CD4-positive, alpha-beta memory T cell (primary cell): ENCODE results near the gene MAST3. TPM values are rescaled to one million over a fixed set of nuclear protein-coding genes. Genes with fewer than 3 reads are reported as not detected.
"Not testable (repeated sequence)": the region's sequence is repeated elsewhere in the genome, so short reads cannot be mapped to it uniquely, and the experiment has no call there.

Source experiments
- CTCF ChIA-PET: fragments of 350-600 bp; sonication (Branson Sonifier 250); formaldehyde crosslinking; loops from one replicate; lab custom pipeline; 2021; ENCODE audit warnings: inconsistent platforms; ENCODE audit not compliant: partially characterized antibody; lab: Charles Lee
- POLR2A ChIA-PET: fragments of 350-600 bp; sonication (Branson Sonifier 250); formaldehyde crosslinking; loops from one replicate; lab custom pipeline; 2021; ENCODE audit not compliant: partially characterized antibody; lab: Charles Lee
- DNase-seq, 5 donors: peaks; one replicate each; pipeline versions ENCODE4 v3.0.0 to v3.0.0-alpha.2; 2020 to 2022; ENCODE audit warnings: mixed read lengths in 1 of 5
- H3K27ac ChIP-seq: one replicate; pipeline ENCODE4 v1.7.0; 2013; ENCODE audit warnings: low read depth, low read length
- H3K27me3 ChIP-seq: 2 replicates; pipeline ENCODE4 v1.7.0; 2013; ENCODE audit warnings: mild to moderate bottlenecking, low read length, moderate library complexity; ENCODE audit not compliant: insufficient read depth
- H3K36me3 ChIP-seq: 2 replicates; pipeline ENCODE4 v1.7.0; 2013; ENCODE audit warnings: mild to moderate bottlenecking, low read length, moderate library complexity; ENCODE audit not compliant: insufficient read depth
- H3K4me1 ChIP-seq: 2 replicates; pipeline ENCODE4 v1.7.0; 2013; ENCODE audit warnings: mild to moderate bottlenecking, low read length, moderate library complexity; ENCODE audit not compliant: insufficient read depth
- H3K4me3 ChIP-seq, 2 donors: one replicate each; pipeline ENCODE4 v1.7.0; 2013; ENCODE audit warnings: low read length in 2 of 2, mild to moderate bottlenecking in 1 of 2
- H3K9me3 ChIP-seq, 2 donors: one replicate each; pipeline ENCODE4 v1.7.0; 2013; ENCODE audit warnings: low read length in 2 of 2, control low read depth in 1 of 2; ENCODE audit not compliant: control insufficient read depth in 1 of 2
- H3K27ac Mint-ChIP-seq, 7 donors: one replicate each; pipeline ENCODE4 v1.8.0; 2020 to 2021; ENCODE audit warnings: mixed read lengths in 7 of 7, mild to moderate bottlenecking in 6 of 7, inconsistent platforms in 3 of 7, moderate library complexity in 3 of 7
- H3K27me3 Mint-ChIP-seq, 2 donors: one replicate each; pipeline ENCODE4 v1.8.0; 2020 to 2021; ENCODE audit warnings: mixed read lengths in 2 of 2
- H3K36me3 Mint-ChIP-seq, 2 donors: one replicate each; pipeline ENCODE4 v1.8.0; 2020 to 2021; ENCODE audit warnings: mixed read lengths in 2 of 2, inconsistent platforms in 1 of 2, mild to moderate bottlenecking in 1 of 2
- H3K4me1 Mint-ChIP-seq, 4 donors: one replicate each; pipeline ENCODE4 v1.8.0; 2020 to 2021; ENCODE audit warnings: mixed read lengths in 4 of 4, mild to moderate bottlenecking in 1 of 4
- H3K4me3 Mint-ChIP-seq, 8 donors: one replicate each; pipeline ENCODE4 v1.8.0; 2020 to 2021; ENCODE audit warnings: mixed read lengths in 8 of 8, mild to moderate bottlenecking in 7 of 8, moderate library complexity in 6 of 8, inconsistent platforms in 3 of 8
- H3K9me3 Mint-ChIP-seq, 8 donors: one replicate each; pipeline ENCODE4 v1.8.0; 2020 to 2021; ENCODE audit warnings: mixed read lengths in 8 of 8, mild to moderate bottlenecking in 5 of 8, inconsistent platforms in 3 of 8, moderate library complexity in 1 of 8
- intact Hi-C: fragments of 100-400 bp; cut with micrococcal nuclease; formaldehyde crosslinking; loops from one replicate; pipeline ENCODE4 v1.15.1; 2023
- polyA plus RNA-seq, 2 donors: library from polyadenylated mRNA; unstranded; fragments of 300-500 nt; fragmentation: Illumina TruSeq; gene quantifications; one replicate each; pipeline ENCODE4 v1.2.3, GENCODE V29; 2021
- total RNA-seq, 2 experiments: library from RNA; stranded (reverse); gene quantifications; one replicate each; pipeline ENCODE4 v1.2.3, GENCODE V29; 2021

The MAST3 gene
- total and polyA plus RNA-seq, 4 experiments from 2014 or later: 4.3 to 53.9 (median 34.2) TPM

DNA sequence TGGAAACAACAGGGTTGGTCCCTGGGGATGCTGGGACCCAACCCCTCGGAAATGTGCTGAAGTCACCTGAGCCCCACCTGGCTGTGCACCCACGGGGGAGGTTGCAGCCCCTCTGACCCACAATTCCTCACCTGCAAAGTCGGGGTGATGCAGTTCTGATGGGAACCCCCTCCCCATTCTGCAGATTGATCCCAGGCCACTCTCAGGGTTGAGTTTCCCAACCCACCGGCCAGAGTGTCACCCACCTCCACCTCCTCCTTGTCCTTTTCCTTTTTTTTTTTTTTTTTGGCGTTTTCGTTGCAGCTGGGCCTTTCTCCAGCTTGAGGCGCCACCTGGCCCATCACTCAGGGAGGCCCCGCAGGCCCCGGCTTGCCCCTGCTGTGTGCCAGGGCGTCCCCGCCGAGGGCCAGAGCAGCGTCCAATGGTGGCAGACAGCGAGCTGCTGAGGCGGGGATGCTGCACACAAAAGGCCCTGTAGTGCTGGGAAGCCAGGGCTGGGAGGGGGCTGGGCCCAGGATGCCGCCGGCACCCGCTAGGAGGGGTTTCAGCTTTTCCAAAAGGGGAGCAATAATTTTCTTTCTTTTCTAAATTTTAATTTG is 60.0 kb downstream of the MAST3 start:
- H3K9me3 ChIP-seq: no peaks in the 10 kb centered on the region
- Mint-ChIP-seq H3K36me3 (peaks cover 0 to 8% of the 10 kb centered on the region in 2 donors), H3K9me3 (peaks cover 0 to 2% (median 0%) of the 10 kb centered on the region in 8 donors), H3K4me3 (peak overlapping the region in 1 of 8 donors; percentile 59), H3K4me1 (peaks cover 9 to 34% (median 18%) of the 10 kb centered on the region in 4 donors), H3K27ac (no peak overlapping the region), H3K27me3 (no peaks in the 10 kb centered on the region)
- H3K27me3 ChIP-seq: no peaks in the 10 kb centered on the region
- CTCF ChIA-PET: interaction anchor here (0.6 to 12.0 kb wide), 2 partner anchors 47 to 70 kb away, joined by 3 to 125 read pairs; no protein-coding TSS in a partner anchor
- DNase-seq: no peak
- no peaks in the 10 kb centered on the region for H3K36me3 ChIP-seq
- intact Hi-C loops: no loop called here
- POLR2A ChIA-PET: interaction anchor here (0.6 to 1.7 kb wide), 2 partner anchors 39 to 71 kb away, joined by 3 to 5 read pairs; partner anchors contain the start of gene IL12RB1
- H3K4me1 ChIP-seq: peaks cover 30% of the 10 kb centered on the region
- no peak overlapping the region for H3K4me3 ChIP-seq
- H3K27ac ChIP-seq: no peak overlapping the region

DNA sequence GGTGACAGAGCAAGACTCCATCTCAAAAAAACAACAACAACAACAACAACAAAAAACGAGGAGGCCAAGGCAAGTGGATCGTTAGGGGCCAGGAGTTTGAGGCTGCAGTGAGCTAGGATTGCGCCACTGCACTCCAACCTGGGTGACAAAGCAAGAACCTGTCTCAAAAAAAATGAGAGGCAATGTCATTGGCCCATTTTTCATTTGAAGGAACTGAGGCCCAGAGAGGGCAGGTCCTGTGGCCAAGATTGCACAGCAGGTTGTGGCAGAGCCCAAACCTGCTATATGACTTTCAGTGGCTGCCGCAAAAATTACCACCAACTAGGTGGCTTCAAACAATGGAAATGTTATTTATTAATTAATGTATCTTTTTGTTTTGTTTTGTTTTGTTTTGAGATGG is 60.9 kb downstream of the MAST3 start:
- Histone ChIP-seq H3K36me3 (peaks cover 5% of the 10 kb centered on the region), H3K27ac (no peak overlapping the region), H3K4me3 (no peak overlapping the region), H3K4me1 (peaks cover 29% of the 10 kb centered on the region), H3K9me3 (no peaks in the 10 kb centered on the region), H3K27me3 (no peaks in the 10 kb centered on the region)
- POLR2A ChIA-PET: interaction anchor here (1.7 kb wide), 1 partner anchor 40 kb away, joined by 5 read pairs; no protein-coding TSS in a partner anchor
- no peak overlapping the region for H3K27ac Mint-ChIP-seq
- intact Hi-C loops: no loop called here
- CTCF ChIA-PET: interaction anchor here (0.6 to 12.0 kb wide), 2 partner anchors 48 to 71 kb away, joined by 3 to 125 read pairs; no protein-coding TSS in a partner anchor
- no peak overlapping the region for H3K4me3 Mint-ChIP-seq
- DNase-seq: no peak
- peaks cover 3 to 14% of the 10 kb centered on the region in 2 donors for H3K36me3 Mint-ChIP-seq
- H3K9me3 Mint-ChIP-seq: peaks cover 0 to 2% (median 0%) of the 10 kb centered on the region in 8 donors
- H3K4me1 Mint-ChIP-seq: peaks cover 9 to 32% (median 16%) of the 10 kb centered on the region in 4 donors
- H3K27me3 Mint-ChIP-seq: no peaks in the 10 kb centered on the region

DNA sequence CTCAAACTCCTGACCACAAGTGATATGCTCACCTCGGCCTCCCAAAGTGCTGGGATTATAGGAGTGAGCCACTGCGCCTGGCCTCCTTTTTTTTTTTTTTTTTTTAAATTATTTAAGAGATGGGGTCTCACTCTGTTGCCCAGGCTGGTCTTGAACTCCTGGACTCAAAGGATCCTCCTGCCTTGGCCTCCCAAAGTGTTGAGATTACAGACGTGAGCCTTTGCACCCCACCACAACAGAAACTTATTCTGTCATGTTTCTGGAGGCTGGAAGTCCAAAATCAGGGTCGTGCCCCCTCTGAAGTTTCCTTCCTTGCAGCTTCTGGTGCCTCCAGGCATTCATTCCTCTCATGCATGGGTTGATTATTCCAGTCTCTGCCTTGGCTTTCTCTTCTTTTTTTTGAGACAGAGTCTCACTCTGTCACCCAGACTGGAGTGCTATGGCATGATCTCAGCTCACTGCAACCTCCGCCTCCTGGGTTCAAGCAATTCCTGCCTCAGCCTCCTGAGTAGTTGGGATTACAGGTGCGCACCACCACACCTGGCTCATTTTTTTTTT is 61.6 kb downstream of the MAST3 start:
- H3K36me3 Mint-ChIP-seq: peaks cover 3 to 15% of the 10 kb centered on the region in 2 donors
- ChIA-PET CTCF (interaction anchor here (0.6 to 12.0 kb wide), 3 partner anchors 12 to 258 kb away, joined by 3 to 125 read pairs (median 3); no protein-coding TSS in a partner anchor), POLR2A (interaction anchor here (3.1 kb wide), 1 partner anchor 41 kb away, joined by 13 read pairs; no protein-coding TSS in a partner anchor)
- H3K9me3 ChIP-seq, H3K9me3 Mint-ChIP-seq, DNase-seq, H3K4me3 ChIP-seq, H3K36me3 ChIP-seq, H3K27me3 ChIP-seq, intact Hi-C loops, H3K27me3 Mint-ChIP-seq, H3K27ac Mint-ChIP-seq, H3K27ac ChIP-seq, H3K4me3 Mint-ChIP-seq: not testable (repeated sequence)
- peaks cover 6 to 28% (median 13%) of the 10 kb centered on the region in 4 donors for H3K4me1 Mint-ChIP-seq
- H3K4me1 ChIP-seq: peaks cover 22% of the 10 kb centered on the region

DNA sequence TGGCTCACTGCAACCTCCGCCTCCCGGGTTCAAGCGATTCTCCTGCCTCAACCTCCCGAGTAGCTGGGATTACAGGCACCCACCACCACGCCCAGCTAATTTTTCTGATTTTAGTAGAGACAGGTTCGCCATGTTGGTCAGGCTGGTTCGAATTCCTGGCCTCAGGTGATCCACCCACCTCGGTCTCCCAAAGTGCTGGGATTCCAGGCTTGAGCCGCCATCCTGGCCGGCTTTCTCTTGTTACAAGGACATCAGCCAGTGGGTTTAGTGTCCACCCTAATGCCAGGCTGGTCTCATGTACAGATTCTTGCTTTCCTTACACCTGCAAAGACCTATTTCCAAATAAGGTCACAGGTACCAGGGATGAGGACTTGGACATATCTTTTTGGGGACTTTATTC is 62.2 kb downstream of the MAST3 start:
- ChIA-PET CTCF (interaction anchor here (1.1 to 12.0 kb wide), 6 partner anchors 9 to 156 kb away, joined by 3 to 125 read pairs (median 6); partner anchors contain the start of gene PIK3R2), POLR2A (interaction anchor here (1.1 to 3.1 kb wide), 4 partner anchors 8 to 41 kb away, joined by 3 to 14 read pairs (median 9); partner anchors contain the start of genes MPV17L2 and PIK3R2)
- no peak overlapping the region for H3K4me3 ChIP-seq
- Mint-ChIP-seq H3K27me3 (no peaks in the 10 kb centered on the region), H3K27ac (no peak overlapping the region), H3K4me1 (peaks cover 3 to 21% (median 8%) of the 10 kb centered on the region in 4 donors), H3K9me3 (no peaks in the 10 kb centered on the region), H3K36me3 (peaks cover 3 to 16% of the 10 kb centered on the region in 2 donors), H3K4me3 (peak overlapping the region in 1 of 8 donors; percentile 9)
- no peaks in the 10 kb centered on the region for H3K27me3 ChIP-seq
- no peaks in the 10 kb centered on the region for H3K9me3 ChIP-seq
- peaks cover 17% of the 10 kb centered on the region for H3K4me1 ChIP-seq
- DNase-seq: no peak
- intact Hi-C loops: loop anchor here (10.0 kb wide), 1 partner anchor 215 kb away; no protein-coding TSS in a partner anchor
- no peak overlapping the region for H3K27ac ChIP-seq
- peaks cover 5% of the 10 kb centered on the region for H3K36me3 ChIP-seq

DNA sequence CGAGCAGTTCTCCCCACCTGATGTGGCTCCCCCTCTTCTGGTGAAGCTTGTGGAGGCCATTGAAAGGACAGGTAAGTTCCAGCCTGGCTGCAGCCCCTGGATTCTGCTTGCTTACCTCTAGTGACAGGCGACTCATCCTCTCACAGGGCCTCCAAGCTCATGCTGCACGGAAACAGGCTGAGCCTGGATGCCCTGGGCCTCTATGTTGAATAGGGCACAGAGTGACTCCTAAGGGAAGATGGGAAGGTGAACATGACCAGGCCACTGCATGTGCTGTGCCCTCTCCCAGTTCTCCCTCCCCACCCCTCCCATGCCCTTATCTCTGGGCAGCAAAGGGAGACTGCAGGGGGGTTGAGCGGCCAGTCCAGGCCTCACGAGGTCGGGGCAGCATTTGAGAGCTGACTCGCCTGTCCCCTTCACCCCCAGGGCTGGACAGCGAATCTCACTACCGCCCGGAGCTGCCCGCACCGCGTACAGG is 63.0 kb downstream of the MAST3 start:
- CTCF ChIA-PET: interaction anchor here (0.8 to 12.0 kb wide), 11 partner anchors 9 to 215 kb away, joined by 3 to 125 read pairs (median 4); partner anchors contain the start of gene PIK3R2
- H3K4me1 Mint-ChIP-seq: peaks cover 3 to 18% (median 8%) of the 10 kb centered on the region in 4 donors
- DNase-seq: no peak
- Histone ChIP-seq H3K9me3 (no peaks in the 10 kb centered on the region), H3K27me3 (no peaks in the 10 kb centered on the region), H3K4me3 (no peak overlapping the region), H3K4me1 (peaks cover 17% of the 10 kb centered on the region), H3K36me3 (peaks cover 6% of the 10 kb centered on the region), H3K27ac (peak overlapping the region; percentile 51)
- peak overlapping the region in 6 of 7 donors; percentile 12 to 76 (median 47) for H3K27ac Mint-ChIP-seq
- H3K27me3 Mint-ChIP-seq: no peaks in the 10 kb centered on the region
- POLR2A ChIA-PET: interaction anchor here (0.5 to 3.1 kb wide), 9 partner anchors 9 to 197 kb away, joined by 3 to 14 read pairs (median 4); partner anchors contain the start of genes IQCN, JUND, MPV17L2 and PIK3R2
- H3K9me3 Mint-ChIP-seq: no peaks in the 10 kb centered on the region
- peaks cover 4 to 17% of the 10 kb centered on the region in 2 donors for H3K36me3 Mint-ChIP-seq
- H3K4me3 Mint-ChIP-seq: peak overlapping the region in 7 of 8 donors; percentile 20 to 54 (median 49)
- intact Hi-C loops: loop anchor here (10.0 kb wide), 1 partner anchor 216 kb away; no protein-coding TSS in a partner anchor

DNA sequence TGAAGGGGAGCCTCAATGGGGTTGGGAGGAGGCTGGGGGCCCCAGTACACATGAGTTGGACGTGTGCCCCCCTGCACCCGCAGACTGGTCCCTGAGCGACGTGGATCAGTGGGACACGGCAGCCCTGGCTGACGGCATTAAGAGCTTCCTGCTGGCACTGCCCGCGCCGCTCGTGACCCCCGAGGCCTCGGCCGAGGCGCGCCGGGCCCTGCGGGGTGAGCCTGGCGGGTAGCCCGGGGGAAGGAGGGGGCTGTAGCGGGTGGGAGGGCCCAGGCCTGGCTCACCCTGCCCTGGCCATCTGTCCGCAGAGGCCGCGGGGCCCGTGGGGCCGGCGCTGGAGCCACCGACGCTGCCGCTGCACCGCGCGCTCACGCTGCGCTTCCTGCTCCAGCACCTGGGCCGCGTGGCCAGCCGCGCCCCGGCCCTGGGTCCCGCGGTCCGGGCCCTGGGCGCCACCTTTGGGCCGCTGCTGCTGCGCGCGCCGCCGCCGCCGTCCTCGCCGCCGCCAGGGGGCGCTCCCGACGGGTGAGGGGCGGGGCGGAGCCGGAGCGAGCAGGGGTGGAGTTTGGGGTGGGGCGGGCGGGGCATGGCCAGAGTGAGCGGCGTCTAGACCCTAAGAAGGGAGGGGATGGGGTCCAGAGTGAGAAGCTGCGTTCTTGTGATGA is 63.5 kb downstream of the MAST3 start:
- Mint-ChIP-seq H3K27ac (peak overlapping the region in 4 of 7 donors; percentile 52 to 75 (median 58)), H3K27me3 (no peaks in the 10 kb centered on the region), H3K4me1 (peaks cover 3 to 17% (median 8%) of the 10 kb centered on the region in 4 donors), H3K4me3 (peak overlapping the region in 5 of 8 donors; percentile 46 to 69 (median 53)), H3K36me3 (peaks cover 10 to 22% of the 10 kb centered on the region in 2 donors), H3K9me3 (no peaks in the 10 kb centered on the region)
- DNase-seq: peak; percentile 59 to 88 (median 81)
- Histone ChIP-seq H3K9me3 (no peaks in the 10 kb centered on the region), H3K36me3 (peaks cover 12% of the 10 kb centered on the region), H3K4me1 (peaks cover 17% of the 10 kb centered on the region), H3K27me3 (no peaks in the 10 kb centered on the region), H3K4me3 (no peak overlapping the region), H3K27ac (peak overlapping the region; percentile 51)
- CTCF ChIA-PET: interaction anchor here (0.8 to 12.0 kb wide), 13 partner anchors 10 to 215 kb away, joined by 3 to 125 read pairs (median 3); partner anchors contain the start of gene PIK3R2
- intact Hi-C loops: loop anchor here (1.0 to 10.0 kb wide), 3 partner anchors 8 to 216 kb away; partner anchors contain the start of gene PIK3R2
- POLR2A ChIA-PET: interaction anchor here (0.5 to 3.1 kb wide), 10 partner anchors 9 to 198 kb away, joined by 3 to 14 read pairs (median 4); partner anchors contain the start of genes IQCN, JUND, MPV17L2 and PIK3R2
